Esophagus mucosa (tissue), 1 donor: ENCODE results near the gene SH3BP5. TPM values are rescaled to one million over a fixed set of nuclear protein-coding genes. Genes with fewer than 3 reads are reported as not detected.

Experiments used
- ATAC-seq: fragments of 200-7000 bp; cut with Tn5 transposase; one replicate; pipeline ENCODE4 v1.9.1; 2020
- total RNA-seq: library from RNA; stranded (reverse); gene quantifications from one replicate; pipeline ENCODE4 v1.2.4, GENCODE V29; 2023
- donor health status: DM: yes; HTN: yes; CAD: no.

The SH3BP5 gene
- total RNA-seq, 1 donor from 2014 or later = 9.3 TPM

DNA sequence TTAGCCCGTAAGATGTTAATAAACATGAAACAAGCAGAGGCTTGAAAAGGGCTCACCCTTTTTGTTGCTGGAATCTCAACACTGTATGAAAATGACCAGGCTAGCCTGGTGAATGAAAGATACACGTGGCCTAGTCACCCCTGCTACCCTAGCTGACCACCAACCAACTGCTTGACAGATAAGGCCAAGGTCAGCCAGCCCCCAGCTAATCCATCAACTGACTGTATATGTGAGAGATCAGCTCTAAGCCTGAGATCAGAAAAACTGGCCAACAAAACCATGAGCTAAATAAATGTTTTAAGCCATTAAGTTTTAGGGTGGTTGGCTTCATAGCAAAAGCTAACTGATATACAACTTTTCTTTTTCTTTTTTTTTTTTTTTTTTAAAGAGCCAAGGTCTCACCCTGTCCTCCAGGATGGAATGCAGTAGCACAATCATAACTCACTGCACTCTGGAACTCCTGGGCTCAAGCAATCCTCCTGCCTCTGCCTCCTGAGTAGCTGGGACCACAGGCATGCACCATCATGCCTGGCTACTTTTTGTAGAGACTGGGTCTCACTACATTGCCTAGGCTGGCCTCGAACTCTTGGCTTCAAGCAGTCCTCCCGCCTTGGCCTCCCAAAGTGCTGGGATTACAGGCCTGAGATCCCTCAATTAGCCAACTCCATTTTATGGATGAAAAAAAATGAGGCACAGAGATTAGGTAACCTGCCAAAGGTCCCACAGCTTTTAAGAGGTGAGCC is 34.6 kb downstream of the SH3BP5 start:
- no peak for ATAC-seq

DNA sequence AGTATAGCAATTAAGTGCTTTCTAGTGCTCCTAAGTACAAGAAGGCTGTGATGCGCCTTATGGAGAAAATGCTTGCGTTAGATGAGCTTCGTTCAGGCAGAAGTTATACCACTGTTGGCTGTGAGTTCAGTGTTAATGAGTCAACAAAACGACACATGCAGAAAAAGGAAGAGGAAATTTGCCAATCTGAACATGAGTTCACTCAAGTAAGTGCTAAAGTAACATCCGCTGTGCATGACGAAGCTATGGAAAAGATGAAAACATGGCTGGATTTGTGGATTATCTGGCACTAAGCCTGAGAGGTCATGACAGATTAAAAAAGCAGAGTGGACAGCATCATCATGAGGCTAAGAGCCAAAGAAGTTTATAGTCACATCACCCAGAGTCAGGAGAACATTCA is 36.9 kb downstream of the SH3BP5 start:
- ATAC-seq = no peak

DNA sequence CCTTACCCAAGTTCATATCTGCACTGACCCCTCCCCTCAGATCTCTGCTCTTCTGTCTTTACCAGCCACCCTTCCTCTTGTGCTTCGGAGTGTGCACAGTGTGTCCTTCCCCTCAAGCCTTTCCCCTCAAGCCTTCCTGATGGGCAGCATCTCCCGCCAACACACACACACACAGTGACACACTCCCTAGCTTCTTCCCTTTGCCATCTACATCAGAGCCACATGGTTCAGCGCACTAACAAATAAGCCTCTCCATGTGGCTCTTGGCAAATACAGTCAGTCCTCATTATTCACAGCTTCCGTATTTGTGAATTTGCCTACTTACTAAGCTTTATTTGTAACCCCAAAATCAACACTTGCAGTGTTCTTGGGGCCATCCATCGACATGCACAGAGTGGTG is 37.5 kb downstream of the SH3BP5 start:
- ATAC-seq = peak; percentile 11

DNA sequence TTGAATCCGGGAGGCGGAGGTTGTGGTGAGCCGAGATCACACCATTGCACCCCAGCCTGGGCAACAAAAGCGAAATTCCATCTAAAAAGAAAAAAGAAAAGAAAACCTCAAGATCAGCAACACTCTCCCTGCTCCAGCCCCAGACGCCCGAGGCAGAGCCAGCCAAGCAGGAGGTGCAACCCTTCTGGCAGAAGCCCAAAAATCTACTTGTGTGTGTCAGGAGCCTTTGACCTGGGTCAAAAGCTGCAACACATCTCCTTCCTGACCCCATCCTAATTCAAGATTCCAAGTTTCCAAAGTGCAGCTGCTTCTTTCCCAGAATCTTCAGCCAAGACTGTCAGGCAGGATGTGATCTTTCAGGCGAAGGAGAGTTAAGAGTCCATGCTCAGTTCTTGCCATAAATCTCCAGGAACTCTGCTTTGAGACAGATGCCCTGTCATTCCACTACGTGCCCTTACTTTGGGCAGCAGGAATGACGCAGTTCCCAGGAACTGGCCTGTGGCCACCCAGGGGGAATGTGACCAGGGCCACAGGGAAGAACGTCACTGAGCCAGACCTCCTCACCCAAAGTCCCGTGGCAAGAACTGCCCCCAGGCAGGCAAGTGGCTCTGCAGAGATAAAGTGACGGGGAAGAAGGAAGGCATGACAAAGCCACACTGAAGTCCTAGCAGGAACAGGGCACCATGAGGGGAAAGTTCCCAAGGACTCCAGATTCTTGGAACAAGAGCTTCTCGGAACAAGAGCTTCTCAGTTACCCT is 39.4 kb downstream of the SH3BP5 start:
- peak; percentile 40 for ATAC-seq

DNA sequence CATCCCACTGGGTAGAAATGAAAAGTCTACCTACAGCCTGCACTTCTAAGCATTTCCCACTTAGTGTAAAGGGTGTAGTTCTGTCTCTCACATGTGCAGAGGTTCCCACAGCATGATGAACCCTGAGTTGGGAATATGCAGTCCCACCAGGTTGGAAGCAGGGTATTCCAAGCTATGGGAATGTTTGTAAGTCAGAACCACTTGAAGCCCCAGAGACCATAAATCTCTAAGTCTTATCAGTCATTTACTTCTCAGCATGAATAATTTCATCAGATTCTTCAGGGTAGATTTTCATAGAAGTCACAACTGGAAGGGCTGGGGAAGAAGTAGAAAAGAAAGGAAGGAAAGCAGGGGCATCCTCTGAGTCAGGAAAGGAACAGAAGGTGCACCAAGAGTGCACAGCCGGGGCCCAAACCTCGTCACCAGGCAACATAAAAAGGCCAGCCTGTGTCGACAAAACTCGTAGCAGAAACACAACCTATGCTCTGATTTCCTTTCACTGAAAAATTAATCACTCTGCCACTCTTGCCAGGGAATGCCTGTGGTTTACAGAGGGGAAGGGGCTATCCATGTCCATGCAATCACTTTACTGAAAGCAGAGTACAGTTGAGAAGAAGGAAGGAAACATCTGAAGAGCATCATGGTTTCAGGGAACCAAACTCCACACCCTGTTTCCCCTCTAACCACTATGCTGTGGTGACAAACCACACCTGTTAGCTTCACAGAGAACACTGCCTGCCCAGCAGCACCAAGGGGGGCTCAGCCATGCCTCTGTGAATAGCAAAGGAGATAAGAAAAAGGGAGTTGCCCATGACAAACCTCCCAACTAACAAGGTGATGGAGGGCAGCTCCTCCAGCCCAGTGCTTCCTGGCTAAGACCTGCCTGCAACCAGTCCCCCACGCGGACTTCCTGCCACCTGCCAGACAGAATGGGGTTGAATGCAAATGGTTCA is 40.5 kb downstream of the SH3BP5 start:
- ATAC-seq = peak; percentile 47

DNA sequence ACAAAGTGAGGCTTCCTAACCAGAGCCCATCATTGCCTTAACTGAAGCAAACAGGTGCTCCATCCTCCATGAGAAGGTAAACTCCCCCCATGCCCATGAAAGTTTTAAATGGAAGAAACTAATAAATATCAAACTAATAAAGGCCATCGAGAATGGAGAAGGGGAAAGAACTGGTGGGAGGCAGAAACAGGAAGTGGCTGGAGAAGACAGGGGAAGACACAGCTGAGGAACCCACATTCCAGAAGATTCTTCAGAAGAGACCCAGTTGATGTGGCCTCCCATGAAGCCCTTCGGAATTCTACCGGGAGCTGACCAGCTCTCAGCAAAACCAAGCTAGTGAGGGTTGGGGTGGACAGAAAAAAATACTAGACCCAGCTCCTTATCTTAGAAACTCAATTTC is 41.6 kb downstream of the SH3BP5 start:
- no peak for ATAC-seq

DNA sequence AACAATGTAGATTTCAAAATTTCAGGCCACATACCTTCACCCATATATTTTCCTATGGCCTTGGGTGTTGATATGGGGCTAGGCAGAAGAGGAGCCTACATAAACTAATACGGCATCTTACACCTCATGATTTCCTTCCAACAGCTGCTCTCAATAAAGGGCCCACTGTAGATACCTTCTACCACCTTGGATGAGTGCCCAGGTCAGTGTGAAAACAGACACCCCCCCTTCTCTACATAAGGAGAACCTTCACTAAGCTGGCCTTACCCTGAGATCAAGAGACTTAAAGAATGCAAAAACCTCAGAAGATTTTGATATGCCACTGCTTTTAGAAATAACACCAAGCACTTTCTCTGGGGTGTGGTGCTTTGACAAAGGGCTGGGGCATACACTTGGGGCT is 42.7 kb downstream of the SH3BP5 start:
- no peak for ATAC-seq

DNA sequence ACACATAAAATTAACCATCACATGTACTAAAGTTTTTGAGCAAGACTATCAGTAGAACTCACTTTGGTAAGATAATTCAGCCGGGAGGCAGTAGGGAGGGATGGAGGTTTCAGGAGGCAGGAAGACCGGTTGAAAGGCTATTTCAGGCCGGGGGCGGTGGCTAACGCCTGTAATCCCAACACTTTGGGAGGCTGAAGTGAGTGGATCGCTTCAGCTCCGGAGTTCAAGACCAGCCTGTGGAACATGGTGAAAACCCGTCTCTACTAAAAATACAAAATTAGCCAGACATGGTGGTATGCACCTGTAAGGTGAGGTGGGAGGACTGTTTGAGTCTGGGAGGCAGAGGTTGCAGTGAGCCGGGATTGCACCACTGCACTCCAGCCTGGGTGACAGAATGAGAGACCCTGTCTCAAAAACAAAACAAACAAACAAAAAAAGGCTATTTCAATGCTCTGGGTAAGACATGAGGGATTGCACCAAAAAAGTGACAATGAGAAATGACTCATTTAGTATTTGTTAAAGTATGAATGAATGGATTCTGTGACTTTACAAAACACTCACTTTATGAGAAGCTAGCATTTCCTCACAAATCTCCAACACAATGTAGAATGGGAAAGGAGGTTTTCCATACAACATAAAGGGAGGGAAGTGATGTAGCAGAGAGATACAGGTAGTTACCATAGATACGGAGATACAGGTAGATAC is 43.9 kb downstream of the SH3BP5 start:
- ATAC-seq = no peak

DNA sequence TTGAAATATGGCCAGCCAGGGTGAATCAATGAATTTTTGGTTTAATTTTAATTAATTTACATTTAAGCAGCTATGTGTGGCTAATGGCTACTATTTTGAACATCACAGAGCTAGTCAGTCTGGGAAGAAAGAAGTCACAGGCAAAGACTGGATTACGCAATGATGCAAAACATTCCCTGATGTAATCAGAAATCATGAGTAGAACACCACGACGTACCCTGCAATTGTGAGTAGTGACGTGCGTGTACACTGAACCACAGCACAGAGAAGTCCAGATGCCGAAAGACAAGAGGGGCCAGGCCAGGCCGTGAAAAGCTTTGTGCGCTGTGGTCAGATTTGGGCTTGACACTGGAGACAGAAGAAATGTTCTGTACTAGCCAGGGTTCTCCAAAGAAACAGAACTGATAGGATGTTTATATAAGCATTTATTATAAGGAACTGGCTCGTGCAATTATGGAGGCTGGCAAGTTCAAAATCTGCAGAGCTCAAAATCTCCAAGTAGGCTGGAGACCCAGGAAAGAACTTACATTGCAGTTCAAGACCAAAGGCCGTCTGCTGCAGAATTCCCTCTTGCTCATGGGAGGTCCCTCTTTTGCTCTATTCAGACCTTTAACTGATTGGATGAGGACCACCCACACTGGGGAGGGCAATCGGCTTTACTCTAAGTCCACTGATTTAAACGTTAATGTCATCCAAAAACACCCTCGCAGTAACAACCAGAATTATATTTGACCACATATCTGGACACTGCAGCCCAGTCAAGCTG is 44.6 kb downstream of the SH3BP5 start:
- no peak for ATAC-seq

DNA sequence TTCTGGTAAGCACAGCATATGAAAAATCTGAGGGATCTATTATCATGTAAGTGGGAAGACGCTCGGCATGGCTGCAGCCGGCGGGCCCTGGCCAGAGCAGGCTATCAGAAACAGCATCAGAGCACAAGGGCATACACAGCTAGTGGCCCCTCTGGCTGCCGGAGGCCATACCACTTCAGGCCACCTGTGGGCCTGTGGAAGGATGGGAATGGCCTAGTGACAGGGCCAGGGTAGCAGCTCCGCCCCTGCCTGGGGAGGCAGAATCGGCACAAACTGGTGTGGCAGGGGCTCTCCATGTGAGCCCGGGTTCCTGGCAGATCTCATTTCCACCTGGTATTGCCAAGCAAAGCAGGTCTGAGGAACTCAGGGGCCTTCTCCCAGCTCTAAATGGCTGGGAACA is 46.4 kb downstream of the SH3BP5 start:
- ATAC-seq = no peak

DNA sequence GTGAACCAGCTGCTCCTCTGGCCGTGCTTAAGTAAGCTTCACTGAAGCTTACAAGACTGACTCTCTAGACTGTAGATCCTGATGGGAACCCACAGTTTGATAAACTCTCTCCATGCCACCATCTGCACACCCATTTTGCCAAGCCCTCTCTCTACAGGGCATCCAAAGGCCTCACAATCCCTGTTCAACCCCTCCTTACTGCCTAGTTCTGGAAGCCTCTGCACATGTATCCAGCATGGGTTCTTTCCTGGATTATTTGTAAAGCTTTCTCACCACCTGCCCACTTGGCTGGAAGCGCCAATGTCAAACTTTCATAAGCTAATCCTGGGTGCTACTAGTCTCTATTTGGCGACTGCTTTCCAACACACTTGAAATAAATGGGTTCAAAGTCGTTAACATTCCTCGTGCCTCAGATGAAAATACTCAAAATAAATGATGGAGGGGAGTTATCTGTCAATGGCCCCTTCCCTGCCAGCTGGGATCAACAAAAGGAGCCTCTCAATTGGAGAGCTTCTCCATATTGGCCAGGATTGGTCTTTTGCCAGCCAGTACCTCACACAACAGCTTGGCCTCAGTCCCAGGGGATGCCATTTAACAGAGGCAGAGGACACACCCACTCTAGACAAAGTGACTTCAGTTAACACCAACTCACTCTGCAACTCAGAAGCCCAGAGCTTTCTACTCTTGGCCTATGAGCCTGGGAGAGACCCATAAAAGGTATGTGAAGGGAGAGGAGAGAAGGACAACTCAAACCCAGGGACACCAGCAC is 48.1 kb downstream of the SH3BP5 start:
- ATAC-seq = peak; percentile 45

DNA sequence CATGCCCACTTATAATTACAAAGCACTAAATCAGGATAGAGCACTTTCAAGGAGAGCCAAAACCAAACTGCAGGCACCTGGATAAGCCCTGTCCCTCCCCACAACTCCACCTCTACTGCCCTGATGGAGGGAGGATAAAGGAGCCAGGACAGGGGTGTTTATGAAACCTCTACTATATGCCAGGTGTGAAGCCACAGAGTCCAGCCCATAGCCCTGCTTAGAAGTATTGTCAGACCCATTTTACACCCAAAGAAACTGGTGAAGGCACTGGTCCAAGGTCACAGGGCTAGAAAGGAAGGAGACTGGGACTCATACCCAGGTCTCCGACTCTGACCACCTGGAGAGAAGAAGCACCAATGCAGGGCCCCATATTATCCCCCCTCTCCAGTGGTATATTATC is 48.7 kb downstream of the SH3BP5 start:
- ATAC-seq = no peak

DNA sequence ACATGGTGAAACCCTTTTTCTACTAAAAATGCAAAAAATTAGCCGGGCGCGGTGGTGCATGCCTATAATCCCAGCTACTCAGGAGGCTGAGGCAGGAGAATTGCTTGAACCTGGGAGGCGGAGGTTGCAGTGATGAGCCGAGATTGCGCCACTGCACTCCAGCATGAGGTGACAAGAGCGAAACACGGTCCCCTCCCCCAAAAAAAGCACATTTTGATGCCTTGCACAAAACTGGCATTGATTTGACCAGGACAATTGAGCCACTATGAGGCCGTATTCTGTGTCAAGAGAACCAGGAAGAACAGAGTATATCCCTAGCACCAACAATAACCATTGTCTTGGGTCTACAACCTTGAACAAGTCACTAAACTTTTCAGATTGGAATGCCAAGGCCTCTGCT is 50.6 kb downstream of the SH3BP5 start:
- no peak for ATAC-seq

DNA sequence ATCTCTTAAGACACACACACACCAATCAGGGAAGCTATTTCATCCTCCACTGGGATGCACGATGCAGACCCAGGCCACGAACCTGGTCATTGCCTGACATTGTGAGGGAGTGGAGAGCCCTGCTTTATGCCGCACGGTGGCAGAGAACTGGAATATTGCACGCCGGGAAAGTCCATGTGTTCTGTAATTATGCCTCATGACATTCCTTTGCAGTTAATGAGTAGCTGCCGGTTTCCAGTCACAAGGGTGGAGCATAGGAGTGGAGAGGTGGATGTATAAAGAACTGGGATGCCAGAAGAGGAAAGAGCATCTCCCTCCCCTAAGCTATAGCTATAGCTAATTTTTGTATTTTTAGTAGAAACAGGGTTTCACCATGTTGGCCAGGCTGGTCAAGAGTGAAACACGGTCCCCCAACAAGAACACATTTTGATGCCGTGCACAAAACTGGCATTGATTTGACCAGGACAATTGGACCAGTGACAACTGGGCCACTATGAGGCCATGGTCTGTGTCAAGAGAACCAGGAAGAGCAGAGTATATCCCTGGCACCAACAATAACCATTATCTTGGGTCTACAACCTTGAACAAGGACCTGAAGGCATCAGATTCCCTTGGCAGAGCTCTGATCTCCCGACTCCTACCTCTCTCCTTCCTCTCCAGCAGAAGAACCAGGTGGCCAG is 51.4 kb downstream of the SH3BP5 start:
- no peak for ATAC-seq

DNA sequence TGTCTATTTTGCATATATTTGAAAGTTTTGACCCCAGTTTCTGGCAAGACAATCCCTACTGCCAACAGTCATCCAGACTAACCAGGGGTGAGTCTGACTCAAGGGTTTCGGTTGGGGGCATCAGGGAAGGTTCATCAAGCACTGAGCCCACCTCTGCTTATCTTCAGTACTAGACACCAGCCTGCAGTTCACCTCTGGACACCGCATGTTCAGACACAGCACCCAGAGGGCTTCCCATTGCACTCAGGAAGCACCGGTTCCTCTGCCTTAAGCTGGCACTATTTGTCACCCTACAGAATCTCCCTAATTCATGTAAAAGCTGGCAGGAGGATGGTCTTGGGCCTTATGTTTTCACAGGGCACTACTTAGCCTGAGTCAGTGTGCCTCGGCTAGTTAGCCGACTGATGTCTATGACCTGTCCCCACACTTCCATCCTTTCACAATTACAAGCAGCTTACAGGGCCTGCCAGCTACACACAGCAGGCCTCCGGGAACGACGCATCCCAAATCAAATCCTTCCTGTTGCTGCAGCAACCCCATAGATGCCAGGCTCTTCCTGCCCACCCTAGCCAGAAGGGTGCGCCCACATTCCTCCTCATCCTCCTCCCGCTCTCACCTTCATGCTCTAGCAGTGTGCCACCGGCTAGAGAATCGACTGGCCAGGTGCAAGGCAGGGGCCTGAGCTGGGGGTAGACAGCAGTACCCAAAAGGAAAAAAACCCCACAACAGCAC is 52.5 kb downstream of the SH3BP5 start:
- ATAC-seq = peak; percentile 49

DNA sequence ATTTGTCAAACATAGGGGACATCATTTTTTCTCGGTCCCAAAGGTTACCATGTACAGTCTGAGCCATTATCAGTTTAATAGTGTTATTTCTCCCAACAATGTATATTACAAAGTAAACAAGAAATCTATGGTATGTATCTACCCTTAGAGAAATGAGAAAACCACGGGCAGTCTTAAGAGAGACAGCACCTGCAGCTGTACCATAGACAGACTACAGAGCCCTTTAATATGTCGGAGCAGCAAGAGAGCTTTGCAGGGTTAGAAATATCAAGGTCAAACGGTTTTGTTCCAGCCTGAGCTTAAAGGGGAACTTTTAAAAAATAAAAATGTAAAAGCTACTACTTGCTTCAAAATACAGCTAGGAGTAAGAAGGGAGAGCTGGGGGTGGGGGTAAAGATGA is 53.2 kb downstream of the SH3BP5 start:
- no peak for ATAC-seq

DNA sequence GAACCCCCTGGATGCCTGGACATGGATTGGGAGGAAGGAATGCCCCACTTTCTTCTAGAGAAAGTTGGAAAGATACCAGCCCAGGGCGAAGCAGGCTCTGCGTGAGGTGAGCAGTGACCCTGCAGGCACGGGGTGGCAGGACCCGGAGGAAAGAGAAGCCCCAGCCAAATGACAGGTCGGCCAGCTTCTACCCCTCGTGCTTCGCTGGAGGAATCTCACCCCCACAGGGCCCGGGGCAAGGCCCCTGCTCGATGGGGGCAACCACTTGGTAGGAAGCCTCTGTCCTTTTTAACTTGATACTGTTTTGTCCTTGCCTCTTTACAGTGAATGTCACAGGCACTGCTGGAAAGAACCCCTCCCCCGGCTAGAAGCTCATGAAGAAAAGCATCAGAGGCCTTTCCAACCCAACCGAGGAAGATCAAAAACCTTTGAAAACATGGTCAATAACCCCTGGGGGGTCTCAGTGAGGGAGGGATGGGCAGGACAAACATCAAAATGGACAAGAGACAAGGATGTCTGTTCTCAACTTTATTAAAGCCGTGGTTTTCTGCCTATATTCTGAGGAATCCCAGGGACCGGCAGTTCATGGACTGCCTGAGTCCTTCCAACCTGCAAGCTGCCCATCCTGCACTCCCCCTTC is 54.4 kb downstream of the SH3BP5 start:
- no peak for ATAC-seq

DNA sequence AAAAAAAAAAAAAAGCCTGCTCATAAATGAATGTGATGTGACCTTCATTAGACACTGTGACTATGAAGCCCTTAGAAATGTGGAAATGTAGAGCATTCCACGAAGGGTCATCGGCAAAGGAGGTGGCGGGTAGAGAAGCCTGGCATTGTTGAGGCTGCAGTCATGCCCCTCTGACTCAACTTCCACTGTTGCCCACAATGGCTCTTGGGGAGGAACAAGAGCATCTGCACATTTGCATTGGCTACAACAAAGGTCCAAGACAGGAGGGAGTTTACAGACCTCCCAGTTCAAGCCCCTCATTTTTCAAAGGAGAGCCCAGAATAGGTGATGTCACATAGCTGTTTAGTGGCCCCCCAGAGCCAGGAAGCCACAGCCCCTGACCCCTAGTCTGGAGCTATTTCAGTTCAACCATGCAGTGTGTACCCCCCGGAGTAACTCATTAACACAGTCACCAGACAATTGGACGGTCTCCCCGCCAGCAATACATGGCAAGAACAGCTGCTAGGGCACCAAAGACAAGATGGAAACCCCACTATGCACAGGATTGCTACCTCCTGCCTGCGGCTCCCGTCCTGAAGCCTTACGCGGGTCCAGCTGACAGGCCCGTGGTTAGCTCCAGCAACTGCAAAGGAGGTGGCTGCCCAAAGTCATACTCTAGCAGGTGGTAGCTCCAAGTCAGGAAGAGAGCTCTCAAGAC is 56.2 kb downstream of the SH3BP5 start:
- no peak for ATAC-seq
